ENCODE results near the gene PRR23C. TPM values are rescaled to one million over a fixed set of nuclear protein-coding genes. Genes with fewer than 3 reads are reported as not detected.
"Not testable (repeated sequence)": the region's sequence is repeated elsewhere in the genome, so short reads cannot be mapped to it uniquely, and the experiment has no call there.

PRR23C gene
- total and polyA plus RNA-seq, 2 donors from 2014 or later = not detected

- Histone ChIP-seq H3K9ac (ENCODE audit: low read length in 3 of 3) (no peak overlapping the region), H3K9me3 (ENCODE audit: control insufficient read depth in 2 of 3, insufficient read depth in 1 of 3, low read length in 3 of 3) (peaks cover 0 to 5% (median 0%) of the 10 kb centered on the region in 3 donors), H3K4me3 (ENCODE audit: low read length in 3 of 3) (no peak overlapping the region), H3K27me3 (ENCODE audit: control insufficient read depth, insufficient read depth, low read length) (no peaks in the 10 kb centered on the region), H3K27ac (ENCODE audit: low read depth in 2 of 2, low read length in 2 of 2) (no peak overlapping the region), H3K36me3 (ENCODE audit: control insufficient read depth in 2 of 3, insufficient read depth in 3 of 3, low read length in 3 of 3) (no peaks in the 10 kb centered on the region), H3K4me1 (ENCODE audit: control insufficient read depth in 2 of 3, insufficient read depth in 2 of 3, low read depth in 1 of 3, low read length in 3 of 3) (no peaks in the 10 kb centered on the region)
- no peak for DNase-seq
- no peak for FAIRE-seq
- no peak for TF ChIP-seq CTCF (IDR thresholded peaks at IDR 0.05; ENCODE audit: borderline replicate concordance, extremely low read depth, insufficient read depth)
- intact Hi-C loops (cut with DNase I) = no loop called here
Measured at GRCh38 chr3:139032326-139033002, 12.2 kb downstream of the PRR23C start.

GRCh38 chr3:139030576-139030975 is 14.1 kb downstream of the PRR23C start:
- H3K4me3 ChIP-seq (ENCODE audit: low read length in 3 of 3); H3K36me3 ChIP-seq (ENCODE audit: control insufficient read depth in 2 of 3, insufficient read depth in 3 of 3, low read length in 3 of 3); H3K4me1 ChIP-seq (ENCODE audit: control insufficient read depth in 2 of 3, insufficient read depth in 2 of 3, low read depth in 1 of 3, low read length in 3 of 3); H3K27ac ChIP-seq (ENCODE audit: low read depth in 2 of 2, low read length in 2 of 2); H3K9me3 ChIP-seq (ENCODE audit: control insufficient read depth in 2 of 3, insufficient read depth in 1 of 3, low read length in 3 of 3); FAIRE-seq; H3K27me3 ChIP-seq (ENCODE audit: control insufficient read depth, insufficient read depth, low read length); intact Hi-C loops (cut with DNase I); H3K9ac ChIP-seq (ENCODE audit: low read length in 3 of 3); DNase-seq: not testable (repeated sequence)

GRCh38 chr3:139024968-139025367 is 19.7 kb downstream of the PRR23C start:
- Histone ChIP-seq H3K36me3 (ENCODE audit: control insufficient read depth in 2 of 3, insufficient read depth in 3 of 3, low read length in 3 of 3) (no peaks in the 10 kb centered on the region), H3K9ac (ENCODE audit: low read length in 3 of 3) (no peak overlapping the region)
- intact Hi-C loops (cut with DNase I) = no loop called here

GRCh38 chr3:139020868-139021234 is 23.8 kb downstream of the PRR23C start, which contains the start of gene PRR23B:
TSS of gene PRR23B (minus strand) at chr3:139020926. CDS start at chr3:139020661, 265 bp downstream.
- DNase-seq (no peak), FAIRE-seq (no peak)
- no peaks in the 10 kb centered on the region for H3K4me1 ChIP-seq (ENCODE audit: control insufficient read depth in 2 of 3, insufficient read depth in 2 of 3, low read depth in 1 of 3, low read length in 3 of 3)
- no peak within 1 kb of the TSS for H3K4me3 ChIP-seq (ENCODE audit: low read length in 3 of 3)
- no peak within 1 kb of the TSS for H3K9ac ChIP-seq (ENCODE audit: low read length in 3 of 3)
- no peak for TF ChIP-seq CTCF (IDR thresholded peaks at IDR 0.05; ENCODE audit: borderline replicate concordance, extremely low read depth, insufficient read depth)
- no peak within 1 kb of the TSS for H3K27ac ChIP-seq (ENCODE audit: low read depth in 2 of 2, low read length in 2 of 2)
- H3K27me3 ChIP-seq (ENCODE audit: control insufficient read depth, insufficient read depth, low read length) = no peaks in the 10 kb centered on the region
- no peaks in the 10 kb centered on the region for H3K36me3 ChIP-seq (ENCODE audit: control insufficient read depth in 2 of 3, insufficient read depth in 3 of 3, low read length in 3 of 3)
- intact Hi-C loops (cut with DNase I) = no loop called here
- peaks cover 0 to 4% (median 0%) of the 10 kb centered on the region in 3 donors for H3K9me3 ChIP-seq (ENCODE audit: control insufficient read depth in 2 of 3, insufficient read depth in 1 of 3, low read length in 3 of 3)

More at GRCh38 chr3:139024968-139025367, 19.7 kb downstream of the PRR23C start:
- Histone ChIP-seq H3K4me3 (ENCODE audit: low read length in 3 of 3) (no peak overlapping the region), H3K27ac (ENCODE audit: low read depth in 2 of 2, low read length in 2 of 2) (no peak overlapping the region), H3K27me3 (ENCODE audit: control insufficient read depth, insufficient read depth, low read length) (no peaks in the 10 kb centered on the region), H3K4me1 (ENCODE audit: control insufficient read depth in 2 of 3, insufficient read depth in 2 of 3, low read depth in 1 of 3, low read length in 3 of 3) (no peaks in the 10 kb centered on the region), H3K9me3 (ENCODE audit: control insufficient read depth in 2 of 3, insufficient read depth in 1 of 3, low read length in 3 of 3) (peaks cover 0 to 4% (median 0%) of the 10 kb centered on the region in 3 donors)
- no peak for DNase-seq
- no peak for FAIRE-seq
- no peak for TF ChIP-seq CTCF (IDR thresholded peaks at IDR 0.05; ENCODE audit: borderline replicate concordance, extremely low read depth, insufficient read depth)
